HG03378 (cell line): Measurements from ENCODE around the gene S100A11.

Experiments
- ATAC-seq: cut with Tn5 transposase; IDR thresholded peaks from one replicate; pipeline ENCODE4 v1.9.1; 2021; ENCODE audit warnings: mild to moderate bottlenecking, moderate library complexity; ENCODE audit not compliant: unreplicated experiment

Gene S100A11

DNA sequence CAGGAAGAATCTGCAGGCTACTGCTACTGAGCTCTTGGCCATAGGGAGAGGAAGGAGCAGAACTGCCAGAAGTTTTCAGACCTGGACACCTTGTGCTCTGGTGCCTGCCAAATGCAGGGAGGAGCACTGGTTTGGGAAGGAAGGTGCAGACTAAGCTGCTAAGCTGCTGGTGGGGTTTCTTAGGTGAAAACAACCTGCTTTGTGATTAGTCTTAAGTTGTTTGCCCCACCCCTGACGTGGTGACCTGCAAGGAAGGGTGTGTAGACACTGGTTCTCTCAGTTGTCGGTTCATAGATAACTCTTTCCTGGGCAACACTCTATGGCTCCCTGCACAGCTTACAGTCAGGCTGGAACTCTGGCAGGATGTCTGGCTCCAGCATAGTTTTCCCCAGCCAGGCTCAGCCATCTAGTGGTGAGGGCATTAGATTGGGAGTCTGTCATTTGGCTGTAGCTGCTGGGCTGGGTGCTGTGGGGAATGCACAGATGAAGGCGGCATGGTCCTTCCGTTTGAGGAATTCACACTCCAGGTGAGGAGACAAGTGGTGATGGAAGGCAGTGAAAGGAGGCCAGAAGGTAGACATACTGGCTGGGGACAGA lies 32.9 kb downstream of the S100A11 start:
- ATAC-seq, result no peak

DNA sequence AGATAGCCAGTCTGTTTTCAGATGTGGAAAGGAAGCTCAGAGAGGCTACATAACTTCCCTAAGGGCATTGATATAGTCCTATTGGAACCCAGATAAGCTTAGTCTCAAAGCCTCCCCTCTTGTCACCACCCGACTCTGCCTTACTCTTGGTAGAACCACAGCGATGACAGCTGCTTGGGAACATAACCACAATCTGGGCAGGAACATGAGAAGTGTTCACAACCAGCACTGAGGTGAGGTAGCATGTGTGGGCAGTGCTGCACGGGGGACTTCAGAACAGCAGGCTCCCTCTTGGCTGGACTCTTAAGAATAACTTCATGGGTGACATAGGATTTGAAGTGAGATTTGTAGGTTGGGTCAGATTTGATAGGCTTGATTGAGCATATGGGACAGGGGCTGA lies 33.8 kb downstream of the S100A11 start:
- no peak for ATAC-seq

- ATAC-seq, result no peak
These were observed 34.9 kb downstream of the S100A11 start for GRCh38 chr1:152001631-152002584.

- no peak for ATAC-seq
These were observed 35.7 kb downstream of the S100A11 start for GRCh38 chr1:152000964-152001630.

DNA sequence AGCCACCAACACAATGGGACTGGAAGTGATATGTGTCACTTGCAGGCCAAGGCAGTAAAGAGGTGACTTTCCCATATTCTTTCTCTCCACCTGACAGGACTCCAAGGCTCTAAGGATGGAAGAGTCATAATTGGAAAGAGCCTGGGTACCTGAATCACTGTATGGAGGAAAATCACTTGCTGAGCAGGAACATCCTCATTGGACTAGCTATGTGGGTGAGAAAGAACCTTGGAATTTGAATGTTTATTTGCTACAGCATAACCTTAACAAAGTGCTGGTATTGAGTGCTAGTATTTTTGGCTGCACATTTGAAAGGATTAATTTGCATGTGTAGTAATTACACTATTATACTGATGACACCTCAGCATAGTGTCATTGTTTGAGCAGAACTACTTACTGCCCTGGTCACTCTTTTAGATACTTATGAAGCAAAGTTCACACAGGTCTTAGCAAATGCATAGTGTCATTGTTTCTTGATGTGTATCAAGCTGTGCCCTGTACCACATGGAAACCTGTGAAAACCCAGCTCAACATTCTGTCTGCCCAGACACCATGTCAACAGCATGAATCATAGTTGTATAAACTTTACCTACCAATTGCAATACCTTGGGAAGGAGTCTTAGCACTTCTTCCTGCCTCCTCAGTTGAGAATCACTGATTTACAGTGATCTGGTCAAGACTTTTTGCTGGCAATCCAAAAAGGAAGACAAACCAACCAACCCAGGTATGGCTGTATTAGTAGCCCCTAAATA lies 38.0 kb downstream of the S100A11 start:
- no peak for ATAC-seq

- no peak for ATAC-seq
These were observed 39.6 kb downstream of the S100A11 start for GRCh38 chr1:151997284-151997570.

GRCh38 chr1:151995774-151996173 lies 41.0 kb downstream of the S100A11 start:
- ATAC-seq, result no peak

GRCh38 chr1:151994956-151995355 lies 41.8 kb downstream of the S100A11 start:
- ATAC-seq, result no peak

GRCh38 chr1:151993734-151994496 lies 42.9 kb downstream of the S100A11 start, which contains the start of gene S100A10:
TSS of gene S100A10 (minus strand) at chr1:151993859. CDS start at chr1:151986230, 7,629 bp downstream.
- ATAC-seq, result no peak

DNA sequence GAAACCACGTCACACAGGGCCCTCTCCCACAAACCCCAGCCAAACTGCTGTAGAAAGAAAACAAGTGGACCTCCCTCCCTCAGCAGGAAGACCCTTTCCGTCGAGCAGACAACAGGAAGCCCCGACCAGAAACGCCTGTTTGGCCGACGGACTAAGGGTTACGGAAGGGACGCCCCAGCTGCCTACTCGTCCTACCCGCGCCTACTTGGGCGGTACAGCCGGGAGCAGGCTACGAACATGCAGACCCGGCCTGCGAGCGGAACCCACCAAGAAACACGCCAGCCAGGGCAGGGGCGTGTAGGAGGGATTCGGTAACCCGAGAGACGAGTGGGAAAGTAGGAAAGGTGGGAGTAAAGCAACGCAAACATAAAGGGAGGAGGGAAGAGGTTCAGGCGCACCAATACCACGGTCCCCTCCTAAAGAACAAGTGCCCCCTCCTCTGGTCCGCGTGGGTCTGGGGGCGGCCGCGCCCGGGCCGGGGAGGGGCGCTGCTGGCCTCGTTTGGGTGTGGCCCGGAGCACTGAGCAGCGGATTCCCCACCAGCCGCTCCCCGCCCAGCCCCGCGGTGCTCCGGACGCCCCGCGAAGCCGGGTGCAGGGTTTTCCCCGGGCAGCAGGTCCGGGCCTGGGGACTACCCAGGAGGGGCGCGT lies 43.6 kb downstream of the S100A11 start:
- ATAC-seq, result no peak

GRCh38 chr1:151992303-151993083 lies 44.3 kb downstream of the S100A11 start:
- ATAC-seq, result no peak

DNA sequence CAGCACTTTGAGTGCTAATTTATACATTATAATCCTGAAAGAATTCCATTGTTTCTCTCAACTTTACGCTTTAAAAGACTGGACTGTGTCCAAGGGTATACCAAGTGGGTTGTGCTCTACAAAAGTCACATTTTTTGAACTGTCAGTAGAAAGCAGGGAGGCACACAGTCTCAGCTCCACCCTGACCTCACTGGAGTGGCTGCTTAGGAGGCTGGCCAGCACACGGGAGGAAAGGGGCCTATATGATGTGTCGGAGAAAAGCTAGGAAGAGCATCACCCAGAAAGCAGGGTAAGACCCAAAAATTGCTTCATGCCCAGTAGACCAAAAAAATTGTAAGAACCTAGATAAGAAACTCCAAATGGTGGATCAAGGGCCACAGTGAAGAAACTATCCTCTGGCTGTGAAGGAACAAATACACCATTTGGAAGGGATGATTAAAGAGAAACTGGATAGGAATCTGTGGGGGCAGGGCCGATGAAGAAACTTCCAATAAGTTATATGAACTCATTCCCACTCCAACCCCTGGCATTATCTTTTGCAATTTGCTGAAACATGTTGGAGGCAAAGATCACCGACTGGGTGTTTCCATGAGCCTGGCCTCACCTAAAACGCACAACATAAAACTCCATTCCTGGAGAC lies 45.0 kb downstream of the S100A11 start:
- ATAC-seq, result no peak

GRCh38 chr1:151990856-151991198 lies 46.0 kb downstream of the S100A11 start:
- ATAC-seq, result no peak

DNA sequence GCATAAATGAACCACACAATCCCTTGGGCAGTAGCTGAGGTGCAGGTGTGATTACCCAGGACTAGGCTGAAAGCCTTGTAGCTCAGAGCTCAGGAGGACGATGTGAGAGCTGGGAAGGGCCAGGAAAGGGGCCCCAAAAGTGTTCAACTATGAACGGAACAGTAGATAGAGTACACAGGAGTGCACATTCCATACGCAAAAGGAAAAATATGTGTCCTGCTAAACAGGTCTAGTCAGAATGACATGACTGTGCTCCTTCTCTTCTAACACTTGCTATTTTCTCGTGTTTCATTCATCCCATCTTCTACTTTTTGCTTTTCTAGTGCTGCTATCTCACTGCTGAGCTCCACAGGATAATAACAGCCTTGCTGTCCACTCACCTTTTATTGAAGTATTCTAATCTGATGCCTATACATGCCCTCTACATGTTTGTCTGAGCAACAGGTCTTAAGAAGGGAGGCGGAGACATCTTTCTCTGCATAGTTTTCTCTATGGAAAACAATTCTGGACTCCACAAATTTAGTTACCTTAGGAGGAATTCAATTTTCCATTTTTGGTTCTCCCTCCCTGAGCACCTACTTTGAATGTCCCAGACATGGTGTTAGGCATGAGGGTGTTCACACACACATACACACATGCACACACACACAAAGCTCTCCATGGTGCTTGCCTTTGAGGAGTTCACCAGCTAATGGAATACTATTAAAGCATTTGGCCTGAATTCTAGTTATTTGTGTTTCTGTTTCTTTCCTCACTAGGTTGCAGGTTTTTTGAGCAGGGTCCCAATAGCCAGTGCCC lies 46.5 kb downstream of the S100A11 start:
- ATAC-seq, result no peak

DNA sequence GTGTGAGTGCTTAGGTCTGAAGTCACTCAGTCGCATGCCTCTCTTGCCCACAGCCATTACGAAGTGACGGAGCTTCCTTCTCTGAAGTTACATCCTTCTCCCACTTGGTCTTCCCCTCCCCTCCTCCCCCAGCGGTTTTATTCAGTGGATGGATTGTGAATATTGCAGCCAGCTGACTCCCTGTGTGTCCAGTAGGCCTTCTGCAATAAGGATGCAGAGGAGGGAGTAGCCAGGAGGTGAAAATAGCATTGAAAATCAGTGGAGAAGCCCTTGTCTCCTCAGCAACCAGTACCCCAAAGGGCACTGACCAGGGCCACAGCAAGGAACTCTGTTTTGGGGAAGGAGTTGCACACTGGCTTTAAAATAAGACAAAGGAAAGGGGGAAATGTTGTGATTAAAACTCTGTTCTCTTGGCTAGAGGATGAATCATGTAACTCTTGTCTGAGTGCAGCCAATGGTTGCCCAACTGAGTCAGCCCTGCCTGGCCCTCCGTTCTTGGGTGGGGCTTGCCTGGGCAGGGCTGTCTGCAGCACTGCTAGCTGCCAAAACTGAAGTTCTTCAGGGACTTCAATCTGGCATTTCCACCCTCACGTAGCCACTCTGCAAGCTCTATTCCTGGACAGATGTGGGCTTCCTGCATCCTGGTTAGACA lies 47.5 kb downstream of the S100A11 start:
- ATAC-seq, result no peak

- no peak for ATAC-seq
These were observed 48.3 kb downstream of the S100A11 start for GRCh38 chr1:151988405-151988923.

- ATAC-seq, result no peak
These were observed 50.2 kb downstream of the S100A11 start for GRCh38 chr1:151986501-151987190.
